GM12878 (cell line): ENCODE measurements around the gene S100A4. TPM values are rescaled to one million over a fixed set of nuclear protein-coding genes. Genes with fewer than 3 reads are reported as not detected.

Source experiments
- ATAC-seq: fragments of 200-7000 bp; cut with Tn5 transposase; 3 replicates; pipeline ENCODE4 v1.9.1; 2020; ENCODE audit warnings: mild to moderate bottlenecking, moderate library complexity
- BruUV-seq: library from RNA; stranded (reverse); fragments of 400-500 nt; replicated peaks from 2 replicates; lab custom pipeline; 2021; lab: Mats Ljungman, UMichigan
- CTCF ChIA-PET: fragments of 300-600 bp; sonication (Branson Sonifier 250); formaldehyde crosslinking; extraction: SDS; loops from one replicate; lab custom pipeline; 2021; ENCODE audit warnings: inconsistent platforms; lab: Yijun Ruan, JAX
- POLR2A ChIA-PET: fragments of 350-600 bp; formaldehyde crosslinking; extraction: SDS; loops from one replicate; lab custom pipeline; 2021; ENCODE audit warnings: inconsistent platforms; lab: Charles Lee
- RAD21 ChIA-PET: fragments of 300-600 bp; sonication (Branson Sonifier 250); formaldehyde crosslinking; loops from one replicate; lab custom pipeline; 2023; ENCODE audit warnings: antibody characterized with exemption; ENCODE audit not compliant: unreplicated experiment; lab: Charles Lee
- SMC1A ChIA-PET: fragments of 300-600 bp; sonication (Branson Sonifier 250); formaldehyde crosslinking; loops from one replicate; lab custom pipeline; 2023; ENCODE audit not compliant: unreplicated experiment, uncharacterized antibody; lab: Charles Lee
- DNase-seq: peaks from one replicate; pipeline ENCODE4 v3.0.0-alpha.2; 2011; ENCODE audit warnings: low read depth, low spot score
- FAIRE-seq: peaks from 3 replicates; lab custom pipeline; 2011; peaks lifted over from hg19 to GRCh38; lab: Jason Lieb, UNC
- H2AFZ ChIP-seq: 2 replicates; pipeline ENCODE4 v1.6.0; 2011; ENCODE audit warnings: low read depth, low read length, control low read depth; ENCODE audit not compliant: control insufficient read depth
- H3K27ac ChIP-seq: 2 replicates; pipeline ENCODE4 v1.5.1; 2011; ENCODE audit warnings: control low read depth; ENCODE audit not compliant: control insufficient read depth, insufficient read depth
- H3K27me3 ChIP-seq, 2 experiments: replicated peaks in 1 of 2; 2 replicates each; pipeline versions ENCODE4 v1.6.0 to v1.6.1; 2011; ENCODE audit warnings: low read length in 1 of 2; ENCODE audit not compliant: control insufficient read depth in 2 of 2, insufficient read depth in 2 of 2
- H3K36me3 ChIP-seq, 2 experiments: 2 replicates each; pipeline ENCODE4 v1.5.1; 2011; ENCODE audit warnings: low read length in 1 of 2; ENCODE audit not compliant: control insufficient read depth in 2 of 2, insufficient read depth in 2 of 2
- H3K4me1 ChIP-seq: 2 replicates; pipeline ENCODE4 v1.6.1; 2011; ENCODE audit warnings: mild to moderate bottlenecking, low read length, moderate library complexity, mixed read lengths; ENCODE audit not compliant: control insufficient read depth, insufficient read depth
- H3K4me2 ChIP-seq: 2 replicates; pipeline ENCODE4 v1.6.0; 2011; ENCODE audit warnings: control low read depth; ENCODE audit not compliant: control insufficient read depth, insufficient read depth
- H3K4me3 ChIP-seq: fragments of 200-600 bp; sonication (generic); 2 replicates; pipeline ENCODE4 v1.5.1; 2016
- H3K79me2 ChIP-seq: 2 replicates; pipeline ENCODE4 v1.6.0; 2011; ENCODE audit warnings: low read length; ENCODE audit not compliant: control insufficient read depth, insufficient read depth
- H3K9ac ChIP-seq: 2 replicates; pipeline ENCODE4 v1.8.0; 2011; ENCODE audit warnings: low read length, control low read depth, mixed read lengths; ENCODE audit not compliant: control insufficient read depth, insufficient read depth
- H3K9me3 ChIP-seq: replicated peaks from 3 replicates; pipeline ENCODE4 v1.5.1; 2011; ENCODE audit warnings: mild to moderate bottlenecking, low read length; ENCODE audit not compliant: control insufficient read depth, insufficient read depth
- H4K20me1 ChIP-seq: 2 replicates; pipeline ENCODE4 v1.6.0; 2011; ENCODE audit not compliant: control insufficient read depth, insufficient read depth
- ATF3 ChIP-seq: IDR thresholded peaks from 2 replicates; pipeline ENCODE4 v1.6.1; 2011; ENCODE audit warnings: low read depth, mild to moderate bottlenecking, low read length, moderate library complexity, borderline replicate concordance; ENCODE audit errors: extremely low read depth
- CREB1 ChIP-seq: IDR thresholded peaks from 2 replicates; pipeline ENCODE4 v1.6.1; 2012; ENCODE audit warnings: low read depth, mild to moderate bottlenecking, inconsistent platforms
- HDGF ChIP-seq: fragments of 450-650 bp; IDR thresholded peaks from 2 replicates; pipeline ENCODE4 v1.6.1; 2016; ENCODE audit warnings: antibody characterized with exemption
- RAD21 ChIP-seq: IDR thresholded peaks from 2 replicates; pipeline ENCODE4 v1.6.1; 2011; ENCODE audit warnings: mild to moderate bottlenecking, low read depth, low read length, moderate library complexity; ENCODE audit not compliant: insufficient read depth
- RBBP5 ChIP-seq: fragments of 200-600 bp; sonication (generic); conservative IDR thresholded peaks from 2 replicates; pipeline ENCODE4 v1.6.1; 2016
- SIN3A ChIP-seq: IDR thresholded peaks from 2 replicates; pipeline ENCODE4 v1.6.1; 2012; ENCODE audit warnings: low read depth, low read length, improper control_type of control experiment
- SIX5 ChIP-seq: IDR thresholded peaks from 2 replicates; pipeline ENCODE4 v1.6.1; 2011; ENCODE audit warnings: mild to moderate bottlenecking, low read depth, low read length, moderate library complexity; ENCODE audit not compliant: severe bottlenecking
- SMC3 ChIP-seq: IDR thresholded peaks from 2 replicates; pipeline ENCODE4 v1.6.1; 2011; ENCODE audit warnings: low read length, improper control_type of control experiment, borderline replicate concordance
- SP1 ChIP-seq: IDR thresholded peaks from one replicate; pipeline ENCODE4 v1.6.1; 2011; ENCODE audit warnings: low read depth, low read length
- SUZ12 ChIP-seq: fragments of 200-600 bp; sonication (generic); IDR thresholded peaks from one replicate; pipeline ENCODE4 v1.6.1; 2018; ENCODE audit warnings: antibody characterized with exemption, mild to moderate bottlenecking; ENCODE audit not compliant: unreplicated experiment
- TBL1XR1 ChIP-seq: IDR thresholded peaks from 2 replicates; pipeline ENCODE4 v1.6.1; 2012; ENCODE audit warnings: low read depth, low read length, improper control_type of control experiment
- WGBS: methylation state at CpG from one replicate; pipeline ENCODE4 v1.1.6; 2016; ENCODE audit warnings: low lambda C conversion rate; ENCODE audit not compliant: insufficient replicate concordance, insufficient coverage; ENCODE audit errors: missing lambda C conversion rate; 5-methylcytosine and 5-hydroxymethylcytosine counted together
- in situ Hi-C: fragments of 300-500 bp; cut with MboI; formaldehyde crosslinking; loops from 9 replicates; pipeline ENCODE4 v1.14.3; 2018; ENCODE audit warnings: mixed read lengths
- intact Hi-C: fragments of 100-400 bp; cut with micrococcal nuclease; formaldehyde crosslinking; loops from one replicate; pipeline ENCODE4 v1.14.2; 2022; ENCODE audit not compliant: unreplicated experiment
- polyA plus RNA-seq, 11 experiments: library from polyadenylated mRNA; depleted of rRNA in 4 of 11; unstranded in 6 of 11; stranded (reverse) in 5 of 11; fragments of >200 nt; fragmentation: Nextera tagmentation in 4 of 11; fragmentation: Illumina TruSeq in 1 of 11; extraction: Ambion mirVana in 4 of 11; extraction: Trizol in 1 of 11; gene quantifications; 1 replicate in 1 of 11; 2 replicates in 10 of 11; pipeline versions ENCODE4 v1.2.1 to v1.2.3, GENCODE V29; 2011 to 2016; ENCODE audit warnings: inconsistent platforms in 2 of 11, missing spikeins in 2 of 11, low read depth in 1 of 11
- total RNA-seq, 4 experiments: library from RNA; depleted of rRNA in 3 of 4; stranded (reverse); fragments of >200 nt in 3 of 4; fragmentation: Illumina TruSeq in 1 of 4; extraction: Trizol in 1 of 4; gene quantifications; 2 replicates each; pipeline versions ENCODE4 v1.2.1 to v1.2.3, GENCODE V29; 2013 to 2021
- TF ChIP-seq, protein P1 (sequence below): fragments of 450-650 bp; IDR thresholded peaks from 2 replicates; pipeline ENCODE4 v1.6.1; 2017; ENCODE audit warnings: low read depth, mild to moderate bottlenecking, moderate library complexity
- TF ChIP-seq, protein P2 (sequence below): IDR thresholded peaks from 2 replicates; pipeline ENCODE4 v1.6.1; 2011; ENCODE audit warnings: mild to moderate bottlenecking, low read depth, low read length, moderate library complexity; ENCODE audit not compliant: insufficient replicate concordance
- TF ChIP-seq, protein P3 (sequence below): fragments of 450-650 bp; IDR thresholded peaks from 2 replicates; pipeline ENCODE4 v1.6.1; 2017; ENCODE audit warnings: mild to moderate bottlenecking
- TF ChIP-seq, protein P4 (sequence below): IDR thresholded peaks from 2 replicates; pipeline ENCODE4 v1.6.1; 2012; ENCODE audit warnings: low read length, inconsistent platforms

Gene S100A4
- total and polyA plus RNA-seq, 10 of the 15 experiments (the other 5 are each of a cell fraction or from before 2014, with no cell fraction given) = 4.3 to 104 (median 27.3) TPM

- no peaks in the 10 kb centered on the region for H4K20me1 ChIP-seq
- ChIA-PET SMC1A (interaction anchor here (2.3 kb wide), 1 partner anchor 151 kb away, joined by 9 read pairs; no protein-coding TSS in a partner anchor), POLR2A (no interaction called here), CTCF (interaction anchor here (1.1 to 2.6 kb wide), 2 partner anchors 9 to 150 kb away, joined by 3 to 11 read pairs; no protein-coding TSS in a partner anchor), RAD21 (no interaction called here)
- H3K4me1 ChIP-seq = no peaks in the 10 kb centered on the region
- intact Hi-C loops = no loop called here
- H2AFZ ChIP-seq = no peak overlapping the region
- H3K9ac ChIP-seq = no peak overlapping the region
- no peak overlapping the region for H3K4me2 ChIP-seq
- in situ Hi-C loops = loop anchor here (10.0 kb wide), 1 partner anchor 491 kb away; the partner anchor contains the start of gene RPS27
- TF ChIP-seq RBBP5 (no peak), HDGF (no peak), SP1 (no peak), ATF3 (no peak), RAD21 (no peak), SUZ12 (no peak), TBL1XR1 (no peak), SIN3A (no peak), CREB1 (no peak), SIX5 (no peak), SMC3 (no peak)
- TF ChIP-seq, protein P1, sequence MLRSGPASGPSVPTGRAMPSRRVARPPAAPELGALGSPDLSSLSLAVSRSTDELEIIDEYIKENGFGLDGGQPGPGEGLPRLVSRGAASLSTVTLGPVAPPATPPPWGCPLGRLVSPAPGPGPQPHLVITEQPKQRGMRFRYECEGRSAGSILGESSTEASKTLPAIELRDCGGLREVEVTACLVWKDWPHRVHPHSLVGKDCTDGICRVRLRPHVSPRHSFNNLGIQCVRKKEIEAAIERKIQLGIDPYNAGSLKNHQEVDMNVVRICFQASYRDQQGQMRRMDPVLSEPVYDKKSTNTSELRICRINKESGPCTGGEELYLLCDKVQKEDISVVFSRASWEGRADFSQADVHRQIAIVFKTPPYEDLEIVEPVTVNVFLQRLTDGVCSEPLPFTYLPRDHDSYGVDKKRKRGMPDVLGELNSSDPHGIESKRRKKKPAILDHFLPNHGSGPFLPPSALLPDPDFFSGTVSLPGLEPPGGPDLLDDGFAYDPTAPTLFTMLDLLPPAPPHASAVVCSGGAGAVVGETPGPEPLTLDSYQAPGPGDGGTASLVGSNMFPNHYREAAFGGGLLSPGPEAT = no peak
- TF ChIP-seq, protein P2, sequence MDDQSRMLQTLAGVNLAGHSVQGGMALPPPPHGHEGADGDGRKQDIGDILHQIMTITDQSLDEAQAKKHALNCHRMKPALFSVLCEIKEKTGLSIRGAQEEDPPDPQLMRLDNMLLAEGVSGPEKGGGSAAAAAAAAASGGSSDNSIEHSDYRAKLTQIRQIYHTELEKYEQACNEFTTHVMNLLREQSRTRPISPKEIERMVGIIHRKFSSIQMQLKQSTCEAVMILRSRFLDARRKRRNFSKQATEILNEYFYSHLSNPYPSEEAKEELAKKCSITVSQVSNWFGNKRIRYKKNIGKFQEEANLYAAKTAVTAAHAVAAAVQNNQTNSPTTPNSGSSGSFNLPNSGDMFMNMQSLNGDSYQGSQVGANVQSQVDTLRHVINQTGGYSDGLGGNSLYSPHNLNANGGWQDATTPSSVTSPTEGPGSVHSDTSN = no peak
- TF ChIP-seq, protein P3, sequence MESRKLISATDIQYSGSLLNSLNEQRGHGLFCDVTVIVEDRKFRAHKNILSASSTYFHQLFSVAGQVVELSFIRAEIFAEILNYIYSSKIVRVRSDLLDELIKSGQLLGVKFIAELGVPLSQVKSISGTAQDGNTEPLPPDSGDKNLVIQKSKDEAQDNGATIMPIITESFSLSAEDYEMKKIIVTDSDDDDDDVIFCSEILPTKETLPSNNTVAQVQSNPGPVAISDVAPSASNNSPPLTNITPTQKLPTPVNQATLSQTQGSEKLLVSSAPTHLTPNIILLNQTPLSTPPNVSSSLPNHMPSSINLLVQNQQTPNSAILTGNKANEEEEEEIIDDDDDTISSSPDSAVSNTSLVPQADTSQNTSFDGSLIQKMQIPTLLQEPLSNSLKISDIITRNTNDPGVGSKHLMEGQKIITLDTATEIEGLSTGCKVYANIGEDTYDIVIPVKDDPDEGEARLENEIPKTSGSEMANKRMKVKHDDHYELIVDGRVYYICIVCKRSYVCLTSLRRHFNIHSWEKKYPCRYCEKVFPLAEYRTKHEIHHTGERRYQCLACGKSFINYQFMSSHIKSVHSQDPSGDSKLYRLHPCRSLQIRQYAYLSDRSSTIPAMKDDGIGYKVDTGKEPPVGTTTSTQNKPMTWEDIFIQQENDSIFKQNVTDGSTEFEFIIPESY = no peak
- TF ChIP-seq, protein P4, sequence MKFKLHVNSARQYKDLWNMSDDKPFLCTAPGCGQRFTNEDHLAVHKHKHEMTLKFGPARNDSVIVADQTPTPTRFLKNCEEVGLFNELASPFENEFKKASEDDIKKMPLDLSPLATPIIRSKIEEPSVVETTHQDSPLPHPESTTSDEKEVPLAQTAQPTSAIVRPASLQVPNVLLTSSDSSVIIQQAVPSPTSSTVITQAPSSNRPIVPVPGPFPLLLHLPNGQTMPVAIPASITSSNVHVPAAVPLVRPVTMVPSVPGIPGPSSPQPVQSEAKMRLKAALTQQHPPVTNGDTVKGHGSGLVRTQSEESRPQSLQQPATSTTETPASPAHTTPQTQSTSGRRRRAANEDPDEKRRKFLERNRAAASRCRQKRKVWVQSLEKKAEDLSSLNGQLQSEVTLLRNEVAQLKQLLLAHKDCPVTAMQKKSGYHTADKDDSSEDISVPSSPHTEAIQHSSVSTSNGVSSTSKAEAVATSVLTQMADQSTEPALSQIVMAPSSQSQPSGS = no peak
- no peak for DNase-seq
- H3K79me2 ChIP-seq = no peaks in the 10 kb centered on the region
- 33% methylated on average over 3 of the region's 3 CpGs for WGBS
- no peaks in the 10 kb centered on the region for H3K27me3 ChIP-seq
- ATAC-seq = no peak
- H3K36me3 ChIP-seq = no peaks in the 10 kb centered on the region
- BruUV-seq = no TSS peak
- H3K27ac ChIP-seq = no peak overlapping the region
- H3K9me3 ChIP-seq = no peaks in the 10 kb centered on the region
- no peak for FAIRE-seq
- H3K4me3 ChIP-seq = no peak overlapping the region
Measured at GRCh38 chr1:153503766-153504165, 41.8 kb downstream of the S100A4 start.
